Measurements from ENCODE around the gene FOXB1. TPM values are rescaled to one million over a fixed set of nuclear protein-coding genes. Genes with fewer than 3 reads are reported as not detected.

Gene FOXB1
- total RNA-seq, 1 donor from 2014 or later: not detected

DNA sequence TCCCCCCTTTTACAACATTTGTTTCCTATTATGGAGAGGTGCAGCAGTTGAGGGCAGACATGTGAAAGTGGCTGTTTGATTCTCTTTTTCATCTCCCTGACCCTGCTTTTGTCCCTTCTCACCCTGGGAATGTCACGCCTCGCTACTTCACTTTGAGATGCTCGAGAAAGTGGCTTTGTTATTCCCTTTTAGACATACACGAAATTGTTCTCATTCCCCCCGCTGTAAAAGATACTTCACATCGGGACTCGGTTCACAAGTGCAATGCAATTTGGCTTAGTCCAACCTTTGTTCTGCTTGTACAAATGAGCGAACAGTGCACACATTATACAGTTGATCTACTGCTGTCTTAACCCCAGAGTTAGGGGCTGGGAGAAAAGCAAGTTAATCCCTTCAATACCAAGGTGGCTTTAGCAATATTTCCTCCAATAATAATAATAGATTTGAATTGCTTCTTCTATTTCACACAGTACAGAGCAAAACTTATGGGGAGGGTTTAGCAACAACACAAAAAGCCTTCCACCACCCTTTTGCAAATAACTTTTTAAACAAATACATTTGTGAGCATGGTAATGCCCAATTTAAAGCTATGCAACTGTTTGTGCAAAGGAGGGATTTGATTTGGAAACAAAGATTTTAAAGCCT, 5.7 kb upstream of the FOXB1 start:
- no peak for FAIRE-seq
- DNase-seq (ENCODE audit: low spot score in 2 of 2): no peak

DNA sequence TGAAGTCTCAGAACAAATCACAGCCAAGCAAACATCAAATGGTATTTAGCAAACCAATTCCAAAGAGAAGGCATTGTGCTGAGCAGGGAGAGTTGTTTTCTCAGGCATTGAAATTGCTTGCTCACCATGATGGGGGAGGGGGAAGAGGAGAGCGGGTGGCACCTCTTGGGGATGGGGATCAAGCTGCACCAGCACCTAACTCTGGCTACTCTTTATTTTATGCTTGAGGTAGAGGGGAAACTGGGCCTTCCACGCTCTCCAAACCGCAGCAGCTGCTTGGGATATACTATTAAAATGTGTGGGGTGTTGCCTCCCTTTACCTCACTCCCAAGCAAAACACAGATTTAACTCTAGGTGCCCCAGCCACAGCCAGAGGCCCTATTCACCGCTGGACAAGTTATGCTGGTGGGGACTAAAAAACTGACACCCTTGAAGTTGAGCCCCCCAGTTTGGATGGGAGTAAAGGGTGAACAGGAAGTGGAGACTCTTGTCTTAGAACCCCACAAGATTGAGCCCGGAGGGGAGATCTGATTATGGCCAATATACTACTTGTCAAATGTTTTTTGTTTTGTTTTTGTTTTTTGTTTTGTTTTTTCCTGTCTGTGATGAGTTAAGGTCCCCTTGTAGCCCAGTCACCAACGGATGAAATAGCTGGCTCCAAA, 5.0 kb upstream of the FOXB1 start:
- no peak for FAIRE-seq

DNA sequence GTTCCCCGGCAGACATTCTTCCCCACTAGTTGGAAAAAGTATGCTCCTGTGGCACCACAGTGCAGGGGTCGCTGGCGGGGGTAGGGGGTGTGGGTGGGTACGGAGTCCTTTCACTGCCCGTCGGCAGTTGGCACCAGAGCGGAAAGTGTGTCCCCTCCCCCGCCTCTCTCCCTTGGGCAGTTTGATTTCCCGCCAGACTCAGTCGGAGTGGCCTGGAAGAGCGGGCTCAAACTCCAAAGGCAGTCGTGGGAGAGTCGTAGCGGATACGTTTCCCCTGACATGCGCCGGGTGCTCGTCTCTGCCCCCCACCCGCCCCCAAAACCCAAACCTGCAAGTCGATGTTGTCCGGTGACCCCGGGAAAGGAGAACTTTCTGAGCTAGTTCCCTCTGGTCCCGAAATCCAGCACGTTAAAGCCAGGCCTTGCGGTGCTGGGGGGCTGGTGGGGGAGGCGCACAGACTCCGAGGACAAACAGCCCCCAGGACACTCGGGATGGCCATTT, 4.4 kb upstream of the FOXB1 start:
- FAIRE-seq: no peak
- DNase-seq (ENCODE audit: low spot score in 2 of 2): no peak

More for the DNA sequence above, 5.0 kb upstream of the FOXB1 start:
- no peak for DNase-seq (ENCODE audit: low spot score in 2 of 2)

DNA sequence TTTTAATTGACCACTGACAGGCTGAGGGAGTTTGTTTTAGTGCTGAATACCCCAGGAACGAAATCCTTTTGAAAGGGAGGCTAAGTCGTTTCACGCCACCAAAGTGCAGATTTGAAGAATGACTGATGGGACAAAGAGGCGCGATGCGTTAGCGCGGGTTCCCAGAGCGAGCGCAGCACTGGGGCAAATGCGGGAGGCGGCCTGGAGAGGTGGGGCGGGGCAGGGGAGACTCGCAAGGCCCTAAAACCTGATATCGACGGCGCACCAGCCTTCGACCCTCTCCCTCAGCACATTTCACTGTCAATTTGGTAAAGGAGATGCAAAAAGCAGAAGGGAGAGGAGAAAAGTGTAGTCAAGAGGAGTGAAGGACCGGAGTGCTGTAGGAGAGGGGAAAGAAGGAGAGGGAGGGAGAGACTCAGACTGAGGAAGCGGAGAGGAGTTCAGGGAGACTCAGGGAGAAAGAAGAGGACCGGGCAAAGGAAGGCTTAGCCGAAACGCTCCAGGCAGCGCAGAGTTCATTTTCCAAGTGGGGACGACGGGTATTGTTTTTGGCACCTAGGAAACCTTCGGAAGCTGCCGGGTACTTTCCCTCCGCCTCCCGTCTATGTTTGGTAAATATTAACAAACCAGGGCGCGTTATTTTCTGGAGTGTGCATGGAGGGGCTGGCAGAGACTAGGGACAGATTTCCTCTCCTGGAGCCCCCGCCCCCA, 3.8 kb upstream of the FOXB1 start:
- no peak for FAIRE-seq
- no peak for DNase-seq (ENCODE audit: low spot score in 2 of 2)

DNA sequence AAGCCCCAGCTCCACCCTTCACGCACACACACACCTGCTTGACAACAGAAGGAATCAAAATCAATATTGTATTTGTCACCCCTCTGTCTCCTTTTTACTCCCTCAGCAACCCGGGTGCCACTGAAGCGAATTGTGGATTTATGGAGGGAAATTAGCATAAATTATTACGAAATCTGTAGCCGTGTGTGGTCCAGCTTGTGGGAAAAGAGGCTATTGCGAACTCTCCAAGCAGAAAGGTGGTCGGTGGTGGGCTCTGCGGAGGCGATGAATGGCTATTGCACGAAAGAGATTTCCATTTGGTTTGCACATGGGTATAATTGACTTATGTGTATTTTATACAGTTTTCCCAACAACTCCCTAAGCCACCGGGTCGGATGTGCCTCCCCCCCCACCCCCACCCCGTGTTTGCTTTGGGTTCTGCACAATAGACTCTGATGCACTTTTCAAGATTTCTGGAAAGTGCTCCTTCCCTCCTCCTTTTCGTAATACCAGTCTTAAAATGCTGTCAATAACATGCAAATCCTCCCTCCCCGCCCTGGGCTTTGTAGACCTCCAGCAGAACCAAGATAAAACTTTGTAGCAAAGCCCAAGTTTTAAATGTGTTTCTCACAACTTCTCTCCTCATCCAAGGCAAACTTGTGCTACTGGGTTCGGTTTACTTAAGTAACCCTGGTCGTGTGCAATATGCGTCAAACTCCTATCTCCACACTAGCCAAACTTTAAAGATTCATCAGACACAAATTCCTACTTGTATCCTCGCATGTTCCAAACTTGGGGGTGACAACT, 3.1 kb upstream of the FOXB1 start:
- DNase-seq (ENCODE audit: low spot score in 2 of 2) (no peak), FAIRE-seq (no peak)

DNA sequence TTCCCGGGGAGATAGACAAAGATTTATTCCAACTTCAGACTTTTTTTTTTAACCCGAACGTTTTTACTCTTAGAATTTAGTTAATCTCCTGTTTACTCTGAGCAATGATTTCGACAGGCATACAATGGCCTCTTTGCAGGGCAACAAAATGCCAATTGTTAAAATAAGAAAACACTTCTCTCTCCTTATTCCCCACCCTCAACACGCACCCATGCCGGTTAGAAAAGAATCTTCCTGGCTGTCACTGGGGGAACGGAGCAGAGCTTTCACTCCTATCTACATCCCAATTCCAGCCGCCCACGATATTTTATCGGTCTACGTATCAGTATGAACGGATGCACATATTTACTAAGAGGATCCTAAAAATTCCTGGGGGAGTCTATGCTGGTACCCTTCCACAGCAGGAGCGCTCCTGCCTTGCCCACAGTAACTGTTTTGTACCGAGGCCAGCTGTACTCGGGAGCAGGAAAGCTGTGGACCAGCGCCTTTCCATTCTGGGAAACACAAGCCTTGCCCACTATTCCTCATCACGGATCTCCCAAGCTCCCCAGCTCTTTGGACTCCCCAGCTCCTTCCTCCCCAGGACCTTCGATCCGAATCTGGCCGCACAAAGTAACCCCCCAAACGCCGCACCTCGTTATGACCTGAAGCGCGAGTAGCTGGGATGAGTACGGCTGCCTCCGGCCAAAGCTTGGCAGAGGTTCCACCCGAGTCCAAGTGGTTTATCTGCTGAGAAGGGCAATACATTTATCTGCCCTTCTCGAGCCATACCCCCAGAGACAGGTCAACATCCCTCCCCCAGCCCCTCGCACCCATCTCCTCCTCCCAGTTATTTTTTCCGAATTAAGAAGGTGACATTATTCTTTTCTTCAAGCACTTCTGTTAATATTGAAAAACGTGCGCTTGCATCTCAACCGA, 2.2 kb upstream of the FOXB1 start:
- DNase-seq (ENCODE audit: low spot score in 2 of 2) (no peak), FAIRE-seq (no peak)

DNA sequence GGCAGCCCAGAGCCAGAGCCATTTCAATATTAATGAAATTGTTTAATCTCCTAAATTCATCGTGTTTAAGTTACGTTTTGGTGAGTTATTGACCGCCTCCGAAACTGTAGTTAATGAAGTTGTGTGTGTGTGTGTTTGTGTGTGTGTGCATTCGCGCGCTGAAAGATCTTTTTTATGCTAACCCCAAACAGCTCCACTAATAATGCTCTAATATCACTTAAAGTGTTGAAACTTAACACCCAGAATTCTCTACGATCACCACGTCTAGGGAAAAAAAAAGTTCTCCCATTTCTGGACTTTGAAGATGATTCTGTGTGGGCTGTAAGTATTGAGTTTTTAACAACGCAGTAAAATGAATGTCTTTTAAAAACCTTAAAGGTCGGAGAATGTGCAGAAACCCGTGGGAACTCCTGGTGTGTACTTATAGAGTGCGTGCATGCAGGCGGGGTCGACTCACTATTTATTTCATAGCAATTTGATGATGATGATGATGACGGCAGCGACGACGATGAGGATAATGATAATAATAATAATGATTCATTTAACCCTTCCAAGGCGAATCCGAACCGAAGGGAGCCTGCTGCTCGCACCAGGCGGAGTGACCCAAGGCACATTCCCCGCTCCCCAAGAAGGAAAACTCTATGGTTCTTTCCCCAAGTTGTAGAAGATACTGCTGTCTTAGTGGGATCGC, 1.4 kb upstream of the FOXB1 start:
- no peak for FAIRE-seq
- DNase-seq (ENCODE audit: low spot score in 2 of 2): no peak

DNA sequence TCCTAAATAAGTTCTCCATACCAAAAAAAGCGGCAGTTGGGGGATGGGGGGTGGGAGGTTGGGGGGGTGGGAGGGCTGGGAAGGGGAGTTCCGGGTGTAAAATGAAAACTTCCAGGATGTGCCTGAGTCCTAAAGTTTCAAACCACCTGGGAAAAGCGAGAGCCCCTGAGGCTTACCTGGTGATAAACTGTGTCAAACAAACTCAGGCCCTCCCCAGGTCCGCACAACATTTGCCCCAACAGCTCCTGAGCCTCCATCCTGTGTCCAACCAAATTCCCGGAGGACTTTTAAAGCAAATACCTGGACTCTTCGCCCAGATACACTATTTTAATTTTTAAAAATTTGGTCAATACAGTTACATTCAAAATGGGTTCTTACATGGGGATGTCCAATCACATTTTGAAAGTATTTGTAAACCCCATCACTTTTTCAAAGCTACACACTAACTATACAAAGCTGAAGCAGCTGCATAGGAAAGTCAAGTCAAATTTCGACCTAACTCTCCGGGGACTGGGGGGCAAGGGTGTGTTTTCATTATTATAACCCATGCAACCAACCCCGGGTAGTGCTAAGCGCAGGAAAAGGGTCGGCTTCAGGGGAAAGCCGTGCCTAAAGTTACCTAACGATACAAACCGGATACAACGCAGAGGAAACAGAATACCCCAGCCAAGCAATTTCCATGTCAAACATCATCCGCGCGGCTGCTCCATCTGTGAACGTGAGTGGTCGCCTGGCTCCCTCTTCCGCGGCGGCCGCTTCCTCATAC, 685 bp upstream of the FOXB1 start:
- no peak for DNase-seq (ENCODE audit: low spot score in 2 of 2)
- no peak for FAIRE-seq

DNA sequence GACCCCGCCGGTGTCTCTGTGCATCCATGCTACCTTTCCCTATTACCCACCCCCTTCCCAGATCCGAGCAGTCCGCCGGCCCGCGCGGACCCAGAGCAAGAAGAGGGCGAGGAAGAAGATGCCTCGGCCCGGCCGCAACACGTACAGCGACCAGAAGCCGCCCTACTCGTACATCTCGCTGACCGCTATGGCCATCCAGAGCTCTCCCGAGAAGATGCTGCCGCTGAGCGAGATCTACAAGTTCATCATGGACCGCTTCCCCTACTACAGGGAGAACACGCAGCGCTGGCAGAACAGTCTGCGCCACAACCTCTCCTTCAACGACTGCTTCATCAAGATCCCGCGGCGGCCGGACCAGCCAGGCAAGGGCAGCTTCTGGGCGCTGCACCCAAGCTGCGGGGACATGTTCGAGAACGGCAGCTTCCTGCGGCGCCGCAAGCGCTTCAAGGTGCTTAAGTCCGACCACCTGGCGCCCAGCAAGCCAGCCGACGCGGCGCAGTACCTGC, 788 bp downstream of the FOXB1 start:
- no peak for DNase-seq (ENCODE audit: low spot score in 2 of 2)
- no peak for FAIRE-seq

DNA sequence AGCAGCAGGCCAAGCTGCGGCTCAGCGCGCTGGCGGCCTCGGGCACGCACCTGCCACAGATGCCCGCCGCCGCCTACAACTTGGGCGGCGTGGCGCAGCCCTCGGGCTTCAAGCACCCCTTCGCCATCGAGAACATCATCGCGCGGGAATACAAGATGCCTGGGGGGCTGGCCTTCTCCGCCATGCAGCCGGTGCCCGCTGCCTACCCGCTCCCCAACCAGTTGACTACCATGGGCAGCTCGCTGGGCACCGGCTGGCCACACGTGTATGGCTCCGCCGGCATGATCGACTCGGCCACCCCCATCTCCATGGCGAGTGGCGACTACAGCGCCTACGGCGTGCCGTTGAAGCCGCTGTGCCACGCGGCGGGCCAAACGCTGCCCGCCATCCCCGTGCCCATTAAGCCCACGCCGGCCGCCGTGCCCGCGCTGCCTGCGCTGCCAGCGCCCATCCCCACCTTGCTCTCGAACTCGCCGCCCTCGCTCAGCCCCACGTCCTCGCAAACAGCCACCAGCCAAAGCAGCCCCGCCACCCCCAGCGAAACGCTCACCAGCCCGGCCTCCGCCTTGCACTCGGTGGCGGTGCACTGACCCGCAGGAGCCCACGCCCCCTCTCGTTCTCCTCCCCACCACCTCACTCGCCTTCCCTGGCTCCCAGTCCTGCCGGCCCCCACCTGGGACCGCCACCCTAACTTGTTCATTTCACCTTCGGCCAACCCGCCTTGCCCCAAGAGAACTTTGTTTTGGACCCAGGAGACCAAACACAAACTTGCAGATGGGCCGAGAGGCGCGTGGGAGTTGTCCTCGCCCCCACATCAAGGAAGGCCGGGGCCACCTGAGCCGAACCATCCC, 1.5 kb downstream of the FOXB1 start:
- FAIRE-seq (no peak), DNase-seq (ENCODE audit: low spot score in 2 of 2) (no peak)

DNA sequence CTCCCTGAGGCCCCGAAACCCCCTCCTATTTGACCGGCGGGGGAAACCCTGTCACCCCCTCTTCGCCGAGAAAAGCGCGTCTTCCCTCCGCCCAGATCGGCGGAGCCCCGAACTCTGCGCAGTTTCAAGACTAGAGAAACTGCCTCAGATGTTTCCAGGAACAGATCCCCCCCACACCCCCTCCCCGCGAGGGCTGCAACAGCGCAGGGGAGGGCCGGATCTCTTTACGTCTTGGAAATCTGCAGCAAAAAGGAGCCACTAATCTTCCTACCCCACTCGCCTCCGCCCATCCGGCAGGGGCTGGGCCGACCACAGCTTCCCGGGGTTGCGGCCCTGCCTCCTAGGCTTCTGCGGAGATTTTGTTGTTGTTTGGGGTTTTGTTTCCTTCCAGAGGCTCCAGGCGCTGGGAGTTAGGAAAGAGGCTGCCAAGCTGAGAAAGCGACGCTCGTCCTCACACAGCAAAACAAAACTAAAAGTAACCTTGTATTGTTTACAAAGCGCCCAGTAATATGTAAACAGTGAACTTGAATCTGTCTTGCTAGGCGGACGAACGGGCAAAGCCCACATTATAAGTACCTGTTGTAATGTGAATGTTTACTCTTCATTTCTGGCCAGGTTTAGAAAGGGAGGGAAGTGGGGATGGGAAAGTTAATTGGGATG, 2.2 kb downstream of the FOXB1 start:
- FAIRE-seq: no peak
- no peak for DNase-seq (ENCODE audit: low spot score in 2 of 2)

DNA sequence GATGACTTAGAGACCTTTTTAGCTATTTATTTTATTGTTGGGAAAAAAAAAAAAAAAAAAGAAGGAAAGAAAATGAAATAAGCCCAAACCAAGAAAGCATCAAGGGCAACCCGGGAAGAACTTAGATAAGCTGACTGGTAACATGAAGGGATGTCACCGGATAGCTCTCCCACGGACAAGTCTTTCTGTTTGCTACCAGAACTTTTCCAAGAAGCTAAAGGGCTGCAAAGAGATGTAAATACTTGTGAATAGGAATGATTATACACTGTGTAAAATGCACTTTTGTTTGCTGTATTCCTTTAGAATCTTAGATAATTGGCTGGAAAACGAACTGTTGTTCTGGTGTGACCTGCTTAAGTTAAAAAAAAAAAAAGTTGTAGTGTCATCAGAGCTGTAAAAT, 2.8 kb downstream of the FOXB1 start:
- no peak for DNase-seq (ENCODE audit: low spot score in 2 of 2)
- no peak for FAIRE-seq

DNA sequence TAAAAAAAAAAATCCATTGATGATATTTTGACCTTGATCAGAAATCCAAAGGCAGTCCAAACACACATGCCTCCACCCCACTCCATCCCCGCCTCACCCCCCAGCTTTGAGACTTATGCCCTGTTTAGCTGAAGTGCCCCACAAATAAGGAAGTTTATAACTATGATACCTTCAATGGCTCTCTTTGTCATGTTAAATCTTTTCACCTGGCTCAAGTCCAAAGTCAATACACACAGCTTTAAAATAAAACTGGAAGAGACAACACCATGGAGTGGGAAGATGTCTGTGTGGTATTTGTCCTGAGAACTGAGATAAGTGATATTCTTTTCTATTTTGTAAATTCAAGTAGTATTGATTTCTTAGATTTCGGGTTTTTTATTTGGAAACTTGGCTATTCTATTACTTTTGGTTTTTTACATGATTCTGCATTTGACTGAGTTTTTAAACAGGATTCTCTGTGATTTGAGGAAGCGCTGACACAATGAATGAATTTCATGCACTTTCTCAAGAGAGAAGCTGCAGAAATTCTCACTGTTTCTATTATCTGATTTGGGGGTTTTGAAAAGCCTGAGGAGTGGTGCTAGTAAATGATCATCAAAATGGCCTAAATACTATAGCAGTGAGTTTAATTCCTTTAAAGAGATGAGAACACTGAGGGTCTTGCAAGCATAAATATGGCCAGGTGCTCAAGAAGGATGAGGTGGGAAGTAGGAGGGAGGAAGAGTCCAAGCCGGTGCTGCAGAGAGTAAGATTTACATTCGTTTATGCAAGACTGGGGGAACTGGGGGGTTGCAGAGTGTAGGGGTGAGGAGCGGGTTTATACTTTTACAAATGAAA, 5.2 kb downstream of the FOXB1 start:
- DNase-seq (ENCODE audit: low spot score in 2 of 2): no peak
- FAIRE-seq: no peak

DNA sequence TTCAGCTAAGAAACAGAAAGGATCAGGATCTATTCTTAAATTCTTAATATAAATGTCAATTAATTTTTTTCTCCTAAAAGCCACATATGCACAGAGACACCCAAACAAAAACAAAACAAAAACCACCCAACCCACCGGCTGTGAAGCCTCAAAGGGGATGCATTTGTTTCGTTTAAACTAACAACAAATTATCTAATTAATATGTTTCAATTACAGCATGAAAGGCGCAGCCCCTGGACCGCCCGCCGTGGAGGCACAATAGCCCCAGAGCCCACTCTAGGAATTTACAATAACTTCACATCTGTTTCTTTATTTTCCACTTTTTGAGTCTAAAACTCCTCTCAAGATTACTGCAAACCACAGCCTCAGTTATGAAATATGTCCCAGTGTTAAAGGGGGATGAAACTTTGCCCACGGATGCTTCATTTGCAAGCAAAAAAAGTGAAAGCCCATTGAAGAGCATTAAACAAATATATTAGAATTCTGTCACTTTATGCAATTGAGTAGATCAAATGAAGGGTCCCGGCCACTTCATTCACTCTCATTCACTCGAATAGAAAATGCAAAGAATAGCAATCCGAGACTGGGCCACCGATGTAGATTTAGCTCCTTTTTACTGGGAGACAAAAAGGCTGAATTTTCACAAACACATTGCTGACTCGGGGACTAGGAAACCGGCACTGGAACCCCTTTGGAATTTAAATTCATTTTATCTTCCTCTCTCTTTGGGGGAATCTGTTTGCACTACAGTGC, 6.0 kb downstream of the FOXB1 start:
- DNase-seq (ENCODE audit: low spot score in 2 of 2) (no peak), FAIRE-seq (no peak)

DNA sequence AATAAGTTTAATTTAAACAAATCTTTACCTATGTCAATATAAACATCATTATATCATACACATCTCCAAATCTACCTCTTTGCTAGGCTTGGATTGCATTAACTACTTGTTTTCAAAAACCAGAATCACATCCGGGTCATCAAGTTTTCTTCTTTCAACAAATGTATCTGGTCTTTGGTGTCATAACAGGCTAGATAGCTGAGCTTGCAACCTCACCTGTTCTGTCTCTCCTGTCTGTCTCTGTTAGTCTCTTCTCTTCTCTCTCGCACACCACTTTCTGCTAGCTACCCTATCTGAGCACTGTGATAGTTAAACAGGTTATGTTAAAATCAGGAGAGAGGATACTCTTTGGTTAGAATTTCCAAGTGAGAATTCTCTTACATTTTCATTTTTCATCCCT, 6.7 kb downstream of the FOXB1 start:
- FAIRE-seq (no peak), DNase-seq (ENCODE audit: low spot score in 2 of 2) (no peak)
